HG03439 (cell line): ENCODE measurements around the gene C1GALT1C1L.
"Not testable (repeated sequence)": the region's sequence is repeated elsewhere in the genome, so short reads cannot be mapped to it uniquely, and the experiment has no call there.

Experiments
- ATAC-seq: cut with Tn5 transposase; IDR thresholded peaks from one replicate; pipeline ENCODE4 v1.9.1; 2021; ENCODE audit warnings: mild to moderate bottlenecking, moderate library complexity; ENCODE audit not compliant: unreplicated experiment

The C1GALT1C1L gene

DNA sequence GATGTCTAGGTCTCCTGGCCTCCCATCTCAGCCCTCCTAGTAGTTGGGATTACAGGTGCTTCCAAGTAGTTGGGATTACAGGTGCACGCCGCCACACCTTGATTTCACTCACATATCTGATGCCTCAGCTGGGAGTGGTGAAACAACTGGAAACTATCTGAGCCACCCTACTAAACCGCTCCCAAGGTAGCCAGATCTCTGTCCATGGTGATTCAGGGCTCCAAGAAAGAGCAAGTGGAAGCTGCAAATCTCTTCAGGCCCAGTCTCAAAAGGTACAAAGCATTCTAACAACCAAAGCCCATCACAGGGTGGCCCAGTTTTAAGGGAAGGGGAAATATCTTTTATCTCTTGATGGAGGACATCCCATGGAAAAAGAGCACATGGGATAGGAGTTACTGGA lies 19.0 kb downstream of the C1GALT1C1L start:
- no peak for ATAC-seq

DNA sequence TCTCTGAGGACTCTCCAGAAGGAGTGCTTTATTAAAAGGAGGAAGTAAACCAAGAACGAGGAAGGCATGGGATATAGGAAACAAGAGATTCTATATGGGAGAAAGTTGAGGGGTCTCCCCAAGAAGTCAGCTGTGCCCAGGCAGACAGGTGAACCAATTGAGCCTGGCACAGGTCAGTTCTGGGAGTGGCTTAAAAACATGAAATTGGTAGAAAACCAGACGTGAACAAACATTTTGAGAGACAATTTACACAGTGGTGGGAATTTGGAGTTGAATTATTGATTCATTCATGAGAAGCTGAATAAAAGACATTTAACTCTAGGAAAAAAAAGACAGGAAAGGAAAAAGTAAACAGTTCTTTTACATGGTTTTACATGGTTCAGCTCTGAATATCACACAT lies 22.7 kb downstream of the C1GALT1C1L start:
- no peak for ATAC-seq

DNA sequence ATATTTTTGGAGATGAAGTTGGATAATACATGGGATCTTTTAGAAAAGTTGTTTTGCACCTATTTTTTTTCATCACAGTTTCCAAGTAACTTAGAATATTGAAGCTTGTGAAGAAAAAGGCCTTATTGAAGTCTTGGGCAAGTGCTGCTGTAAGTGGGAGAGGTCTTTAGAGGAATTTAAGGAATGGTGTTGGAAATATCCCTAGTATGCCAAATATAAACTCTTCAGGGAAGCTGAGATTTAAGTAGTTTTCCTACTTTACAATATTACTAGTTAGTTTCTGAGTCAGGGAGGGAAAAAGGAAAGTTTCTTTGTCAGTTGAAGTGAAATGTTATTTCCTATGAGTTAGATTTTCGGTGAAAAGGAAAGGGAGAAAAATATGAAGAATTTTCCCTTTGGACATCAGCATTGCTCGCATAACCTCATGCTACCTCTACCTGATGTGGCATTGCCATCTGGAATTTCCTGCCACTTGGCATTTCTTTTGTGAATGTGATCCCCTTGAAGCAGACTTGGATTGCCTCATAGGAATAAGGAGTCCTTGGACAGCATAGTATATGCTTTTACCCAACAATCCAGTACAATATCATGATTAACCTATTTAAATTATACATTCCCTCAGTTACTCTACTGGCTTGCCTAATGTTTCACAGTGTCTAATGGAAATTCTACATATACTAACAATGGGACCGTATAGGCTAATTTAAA lies 27.1 kb downstream of the C1GALT1C1L start:
- ATAC-seq: no peak

DNA sequence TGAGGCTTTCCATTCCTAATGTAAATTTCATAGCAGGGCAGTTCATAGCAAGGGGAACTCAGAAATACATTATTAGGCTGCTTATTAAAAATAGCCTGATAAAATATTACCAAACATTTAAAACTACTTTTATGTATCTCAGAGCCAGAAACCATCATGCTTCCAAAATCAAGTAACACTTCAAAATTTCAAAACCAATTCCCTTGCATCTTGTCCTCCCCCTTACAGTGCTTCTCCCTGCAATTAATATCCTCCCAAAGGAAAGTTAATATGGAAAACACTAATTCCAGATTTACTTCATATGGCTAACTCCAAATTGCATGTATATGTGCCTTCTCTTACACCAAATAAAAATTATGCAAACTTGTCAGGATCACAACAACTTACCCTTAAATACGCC lies 32.5 kb downstream of the C1GALT1C1L start:
- no peak for ATAC-seq

DNA sequence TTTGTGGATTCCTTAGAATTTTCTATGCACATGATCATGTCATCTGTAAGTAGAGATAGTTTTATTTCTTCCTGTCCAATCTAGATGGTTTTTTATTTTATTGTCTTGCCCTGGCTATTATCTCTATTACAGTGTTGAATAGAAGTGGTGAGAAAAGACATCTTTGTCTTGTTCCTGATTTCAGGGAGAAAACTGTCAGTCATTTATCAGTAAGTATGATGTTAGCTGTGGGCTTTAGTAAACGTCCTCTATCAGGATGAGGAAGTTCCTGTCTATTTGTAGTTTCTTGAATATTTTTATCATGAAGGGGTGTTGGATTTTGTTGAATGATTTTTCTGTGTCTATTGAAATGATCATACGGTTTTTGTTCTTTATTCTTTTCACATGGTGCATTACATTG lies 33.9 kb downstream of the C1GALT1C1L start:
- no peak for ATAC-seq

DNA sequence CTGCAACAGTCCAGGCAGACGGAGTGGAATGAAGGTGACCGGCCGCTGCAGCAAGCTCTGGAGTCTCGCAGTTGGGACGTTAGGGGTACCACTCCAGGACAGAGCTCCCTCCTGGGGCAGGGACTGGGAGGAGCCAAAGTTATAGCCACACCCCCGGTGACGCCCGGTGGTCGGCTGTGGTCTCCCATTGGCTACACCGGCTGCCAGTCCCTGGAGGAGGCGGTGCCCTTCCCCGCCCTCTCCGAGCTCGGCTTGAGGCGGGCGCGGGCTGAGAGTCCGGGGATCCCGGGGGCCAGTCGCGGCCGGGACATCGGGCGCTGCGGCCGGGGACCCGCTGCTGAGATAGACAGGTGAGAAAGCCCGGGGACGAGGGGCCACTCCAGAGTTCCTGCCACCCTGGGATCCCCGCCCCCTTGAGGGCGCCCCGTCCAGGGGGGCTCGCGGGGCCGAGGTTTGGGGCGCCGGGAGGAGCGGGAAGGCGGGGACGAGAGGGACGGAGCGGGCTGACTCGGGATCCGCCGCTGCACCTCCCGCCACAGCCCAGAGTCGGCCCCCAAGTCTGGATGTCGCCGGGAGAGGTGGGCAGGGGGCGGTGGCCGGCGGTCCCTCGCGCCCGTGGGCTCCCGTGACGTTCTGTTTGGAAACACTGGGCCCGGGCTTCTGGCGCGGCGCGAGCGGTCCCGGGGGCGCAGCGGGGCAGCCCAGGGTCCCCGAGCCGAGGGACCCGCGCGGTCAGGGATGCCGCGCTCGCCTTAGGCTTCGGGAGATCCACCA lies 39.0 kb downstream of the C1GALT1C1L start, which contains the start of gene PLEKHH2:
TSS of gene PLEKHH2 (plus strand) at position 231 of the 774 bp plus-strand sequence. CDS start 7,414 bp downstream, outside the sequence.
- ATAC-seq: peak; percentile 100

DNA sequence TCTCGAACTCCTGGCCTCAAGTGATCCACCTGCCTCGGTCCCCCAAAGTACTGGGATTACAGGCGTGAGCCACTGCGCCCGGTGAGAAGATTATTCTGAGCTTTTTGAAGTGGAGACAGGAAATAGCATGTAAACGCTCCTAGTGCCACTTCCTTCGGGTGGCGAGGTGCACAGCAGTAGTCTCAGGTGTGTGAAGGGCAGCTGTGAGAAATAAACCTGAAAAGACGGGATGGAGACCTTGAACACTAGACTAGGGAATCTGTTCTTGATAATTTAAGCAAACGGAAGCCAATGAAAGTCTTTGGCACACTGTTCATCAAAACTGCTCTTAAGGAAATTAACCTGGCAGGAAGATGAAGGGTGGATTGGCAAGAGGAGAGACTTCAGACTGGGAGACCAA lies 39.6 kb downstream of the C1GALT1C1L start:
- ATAC-seq: no peak

DNA sequence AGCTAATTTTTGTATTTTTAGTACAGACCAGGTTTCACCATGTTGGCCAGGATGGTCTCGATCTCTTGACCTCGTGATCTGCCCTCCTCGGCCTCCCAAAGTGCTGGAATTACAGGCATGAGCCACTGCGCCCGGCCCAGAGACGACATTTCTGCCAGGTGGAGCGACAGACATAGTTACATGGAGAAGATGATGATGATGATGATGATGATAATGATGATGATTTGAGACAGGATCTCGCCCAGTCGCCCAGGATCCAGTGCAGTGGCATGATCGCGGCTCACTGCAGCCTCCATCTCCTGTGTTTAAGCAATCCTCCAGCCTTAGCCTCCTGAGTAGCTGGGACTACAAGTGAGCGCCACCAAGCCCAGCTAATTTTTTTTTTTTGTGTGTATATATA lies 40.1 kb downstream of the C1GALT1C1L start:
- ATAC-seq: not testable (repeated sequence)

DNA sequence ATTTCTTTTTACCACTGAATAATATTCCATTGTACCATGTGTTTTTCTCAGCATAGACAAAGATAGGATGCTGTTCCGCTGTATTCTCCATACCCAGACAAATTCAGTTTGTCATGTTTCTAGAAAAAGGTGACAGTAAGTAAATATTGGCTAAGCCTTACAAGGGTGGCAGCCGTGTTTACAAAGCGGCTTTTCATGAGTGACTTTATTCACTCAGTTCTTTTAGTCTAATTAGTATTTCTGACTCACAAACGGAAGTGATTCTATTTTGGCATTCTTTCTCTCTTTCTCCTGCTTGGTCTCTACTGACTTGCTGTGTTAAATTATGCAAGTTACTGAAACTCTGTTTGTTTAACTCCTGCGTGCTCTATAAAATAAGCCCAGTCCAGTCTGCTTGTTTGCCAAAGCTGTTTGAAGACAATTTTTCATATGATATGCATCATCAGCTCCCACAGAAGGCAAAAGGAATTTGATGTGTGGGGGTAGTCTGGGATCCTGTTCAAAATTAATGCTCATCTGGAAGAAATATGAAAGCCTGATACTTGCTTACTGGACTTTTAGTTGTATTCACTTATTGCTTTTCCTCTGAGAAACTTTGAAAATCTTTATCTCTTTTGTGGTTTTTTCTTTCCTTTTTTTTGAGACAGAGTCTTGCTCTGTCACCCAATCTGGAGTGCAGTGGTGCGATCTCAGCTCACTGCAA lies 41.5 kb downstream of the C1GALT1C1L start:
- ATAC-seq: no peak

DNA sequence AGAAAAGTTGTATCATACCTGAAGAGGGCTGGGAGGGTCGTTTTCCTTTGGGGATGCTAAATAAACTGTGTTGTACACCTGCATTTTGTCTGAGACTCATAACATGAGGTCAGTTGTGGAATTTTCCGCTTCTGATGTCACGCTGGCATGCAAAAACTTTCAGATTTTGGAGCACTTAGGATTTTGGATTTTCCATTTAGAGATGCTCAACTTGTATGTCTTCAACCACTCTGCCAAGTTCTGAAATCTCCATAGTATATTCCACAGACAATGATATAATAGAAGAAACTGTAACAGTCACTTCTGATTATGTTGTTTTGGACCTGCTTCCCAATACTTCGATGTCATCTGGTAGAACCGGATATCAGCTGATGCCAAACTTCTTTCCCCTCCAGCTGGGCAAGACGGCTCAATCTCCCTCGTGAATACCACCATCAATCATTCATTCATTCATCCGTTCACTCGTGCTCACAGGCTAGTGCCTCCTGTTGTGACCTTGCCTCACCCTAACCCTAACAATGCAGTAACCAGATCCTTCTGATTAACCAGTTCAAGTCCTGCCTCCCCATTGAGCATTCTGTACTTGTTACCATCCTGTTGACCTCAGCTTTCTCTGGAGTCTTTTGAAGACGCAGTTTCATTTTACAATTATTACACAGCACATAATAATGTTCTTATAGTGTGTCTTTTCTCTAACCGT lies 44.5 kb downstream of the C1GALT1C1L start:
- ATAC-seq: no peak
